Measurements from ENCODE around the gene F7. TPM values are rescaled to one million over a fixed set of nuclear protein-coding genes. Genes with fewer than 3 reads are reported as not detected.
A peak's percentile ranks its signal among the peaks of the same experiment; 100 is the strongest.

The F7 gene
- total RNA-seq, 1 donor from 2014 or later, result not detected

GRCh38 chr13:113066746-113067145 is 38.8 kb upstream of the F7 start:
- TF ChIP-seq CTCF (IDR thresholded peaks at IDR 0.05; ENCODE audit: insufficient read depth, low read length, severe bottlenecking), result no peak
- Histone ChIP-seq H3K4me3 (ENCODE audit: low read depth, low read length) (no peak overlapping the region), H3K27me3 (ENCODE audit: control insufficient read depth, insufficient read depth, low read length) (no peaks in the 10 kb centered on the region), H3K36me3 (ENCODE audit: control insufficient read depth, insufficient read depth, low read length) (no peaks in the 10 kb centered on the region)
- DNase-seq (ENCODE audit: low read depth), result no peak
- FAIRE-seq, result no peak

- no peak for FAIRE-seq
- H3K36me3 ChIP-seq (ENCODE audit: control insufficient read depth, insufficient read depth, low read length), result no peaks in the 10 kb centered on the region
- DNase-seq (ENCODE audit: low read depth), result no peak
- H3K27me3 ChIP-seq (ENCODE audit: control insufficient read depth, insufficient read depth, low read length), result no peaks in the 10 kb centered on the region
- H3K4me3 ChIP-seq (ENCODE audit: low read depth, low read length), result no peak overlapping the region
- no peak for TF ChIP-seq CTCF (IDR thresholded peaks at IDR 0.05; ENCODE audit: insufficient read depth, low read length, severe bottlenecking)
Measured at GRCh38 chr13:113069861-113070805, 35.5 kb upstream of the F7 start.

- no peaks in the 10 kb centered on the region for H3K27me3 ChIP-seq (ENCODE audit: control insufficient read depth, insufficient read depth, low read length)
- no peak for DNase-seq (ENCODE audit: low read depth)
- FAIRE-seq, result no peak
- no peak for TF ChIP-seq CTCF (IDR thresholded peaks at IDR 0.05; ENCODE audit: insufficient read depth, low read length, severe bottlenecking)
- H3K4me3 ChIP-seq (ENCODE audit: low read depth, low read length), result no peak overlapping the region
- no peaks in the 10 kb centered on the region for H3K36me3 ChIP-seq (ENCODE audit: control insufficient read depth, insufficient read depth, low read length)
Measured at GRCh38 chr13:113070855-113071254, 34.7 kb upstream of the F7 start.

- FAIRE-seq, result peak; percentile 18
- TF ChIP-seq CTCF (IDR thresholded peaks at IDR 0.05; ENCODE audit: insufficient read depth, low read length, severe bottlenecking), result no peak
- H3K36me3 ChIP-seq (ENCODE audit: control insufficient read depth, insufficient read depth, low read length), result no peaks in the 10 kb centered on the region
Measured at GRCh38 chr13:113072376-113072775, 33.2 kb upstream of the F7 start.

GRCh38 chr13:113073942-113074341 is 31.6 kb upstream of the F7 start:
- no peak for DNase-seq (ENCODE audit: low read depth)
- no peak for FAIRE-seq
- no peaks in the 10 kb centered on the region for H3K36me3 ChIP-seq (ENCODE audit: control insufficient read depth, insufficient read depth, low read length)
- no peaks in the 10 kb centered on the region for H3K27me3 ChIP-seq (ENCODE audit: control insufficient read depth, insufficient read depth, low read length)
- TF ChIP-seq CTCF (IDR thresholded peaks at IDR 0.05; ENCODE audit: insufficient read depth, low read length, severe bottlenecking), result no peak
- H3K4me3 ChIP-seq (ENCODE audit: low read depth, low read length), result no peak overlapping the region

More at GRCh38 chr13:113072376-113072775, 33.2 kb upstream of the F7 start:
- no peak overlapping the region for H3K4me3 ChIP-seq (ENCODE audit: low read depth, low read length)
- no peaks in the 10 kb centered on the region for H3K27me3 ChIP-seq (ENCODE audit: control insufficient read depth, insufficient read depth, low read length)
- no peak for DNase-seq (ENCODE audit: low read depth)
